ENCODE measurements around the gene PRRG2. TPM values are rescaled to one million over a fixed set of nuclear protein-coding genes. Genes with fewer than 3 reads are reported as not detected.

Gene PRRG2
- total and polyA plus RNA-seq, 9 of the 15 experiments (the other 6 are each of a cell fraction or from before 2014, with no cell fraction given) = 0.06 to 1.1 (median 0.33) TPM

GRCh38 chr19:49546825-49547565, 34.1 kb upstream of the PRRG2 start (continued):
- TF ChIP-seq VEZF1 (CRISPR knock-in tag; IDR thresholded peaks at IDR 0.05) = peak; percentile 46; the same call in 1 of the 2 replicates
- peak; percentile 91 for TF ChIP-seq PRDM10 (IDR thresholded peaks at IDR 0.05; ENCODE audit: partially characterized antibody)
- peak; percentile 23 for TF ChIP-seq ZNF384 (IDR thresholded peaks at IDR 0.05; ENCODE audit: low read depth, low read length)
- TF ChIP-seq MNT (conservative IDR thresholded peaks at IDR 0.05) = peak in 1 of 2 experiments; percentile 49; a peak in 1 of 4 replicates
- TF ChIP-seq SMC3 (conservative IDR thresholded peaks at IDR 0.05; ENCODE audit: insufficient read depth, low read depth, low read length) = peak; percentile 82
- peak; percentile 47; the same call in 1 of the 2 replicates for TF ChIP-seq FOXM1 (IDR thresholded peaks at IDR 0.05; ENCODE audit: low read depth)
- no peak for TF ChIP-seq FOXM1 (CRISPR knock-in tag; IDR thresholded peaks at IDR 0.05; ENCODE audit: low read depth)
- 0 out of 2 replicates have a peak, but pooled peaks have one; percentile 20 for TF ChIP-seq MYC (IDR thresholded peaks at IDR 0.05; ENCODE audit: low read depth, low read length)
- TF ChIP-seq MYC (CRISPR knock-in tag; IDR thresholded peaks at IDR 0.05; ENCODE audit: borderline replicate concordance, low read depth) = no peak
- TF ChIP-seq ZKSCAN8 (CRISPR knock-in tag; IDR thresholded peaks at IDR 0.05) = no peak
- TF ChIP-seq CTCF (IDR thresholded peaks at IDR 0.05 in 2 of 3, conservative IDR thresholded peaks at IDR 0.05 in 1 of 3; ENCODE audit: insufficient read depth in 2 of 3, low read depth in 1 of 3, low read length in 3 of 3) = peak; percentile 84 to 91 (median 85)
- peak; percentile 69 for TF ChIP-seq TEAD4 (IDR thresholded peaks at IDR 0.05; ENCODE audit: low read length)
- no peak for TF ChIP-seq TEAD4 (CRISPR knock-in tag; IDR thresholded peaks at IDR 0.05; ENCODE audit: borderline replicate concordance)
- TF ChIP-seq ATF1 (CRISPR knock-in tag; IDR thresholded peaks at IDR 0.05) = no peak
- 0 out of 2 replicates have a peak, but pooled peaks have one; percentile 42 for TF ChIP-seq ATF1 (tag; IDR thresholded peaks at IDR 0.05)
- TF ChIP-seq HCFC1 (IDR thresholded peaks at IDR 0.05; ENCODE audit: low read depth, low read length) = peak; percentile 11; the same call in 1 of the 2 replicates
- peak; percentile 25 to 26; a peak in 1 of 4 replicates for TF ChIP-seq FOXK2 (conservative IDR thresholded peaks at IDR 0.05 in 1 of 2, IDR thresholded peaks at IDR 0.05 in 1 of 2; ENCODE audit: low read depth in 2 of 2)
- TF ChIP-seq RB1 (IDR thresholded peaks at IDR 0.05; ENCODE audit: low read depth) = peak; percentile 52; the same call in 1 of the 2 replicates
- TF ChIP-seq TEAD2 (tag; IDR thresholded peaks at IDR 0.05) = 0 out of 2 replicates have a peak, but pooled peaks have one; percentile 13
